Superior temporal gyrus (tissue), 1 donor: Measurements from ENCODE around the gene NCCRP1.

ENCODE experiments used
- DNase-seq: peaks from one replicate; pipeline ENCODE4 v3.0.0-alpha.2; 2016; ENCODE audit errors: extremely low spot score

The NCCRP1 gene, protein sequence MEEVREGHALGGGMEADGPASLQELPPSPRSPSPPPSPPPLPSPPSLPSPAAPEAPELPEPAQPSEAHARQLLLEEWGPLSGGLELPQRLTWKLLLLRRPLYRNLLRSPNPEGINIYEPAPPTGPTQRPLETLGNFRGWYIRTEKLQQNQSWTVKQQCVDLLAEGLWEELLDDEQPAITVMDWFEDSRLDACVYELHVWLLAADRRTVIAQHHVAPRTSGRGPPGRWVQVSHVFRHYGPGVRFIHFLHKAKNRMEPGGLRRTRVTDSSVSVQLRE

DNA sequence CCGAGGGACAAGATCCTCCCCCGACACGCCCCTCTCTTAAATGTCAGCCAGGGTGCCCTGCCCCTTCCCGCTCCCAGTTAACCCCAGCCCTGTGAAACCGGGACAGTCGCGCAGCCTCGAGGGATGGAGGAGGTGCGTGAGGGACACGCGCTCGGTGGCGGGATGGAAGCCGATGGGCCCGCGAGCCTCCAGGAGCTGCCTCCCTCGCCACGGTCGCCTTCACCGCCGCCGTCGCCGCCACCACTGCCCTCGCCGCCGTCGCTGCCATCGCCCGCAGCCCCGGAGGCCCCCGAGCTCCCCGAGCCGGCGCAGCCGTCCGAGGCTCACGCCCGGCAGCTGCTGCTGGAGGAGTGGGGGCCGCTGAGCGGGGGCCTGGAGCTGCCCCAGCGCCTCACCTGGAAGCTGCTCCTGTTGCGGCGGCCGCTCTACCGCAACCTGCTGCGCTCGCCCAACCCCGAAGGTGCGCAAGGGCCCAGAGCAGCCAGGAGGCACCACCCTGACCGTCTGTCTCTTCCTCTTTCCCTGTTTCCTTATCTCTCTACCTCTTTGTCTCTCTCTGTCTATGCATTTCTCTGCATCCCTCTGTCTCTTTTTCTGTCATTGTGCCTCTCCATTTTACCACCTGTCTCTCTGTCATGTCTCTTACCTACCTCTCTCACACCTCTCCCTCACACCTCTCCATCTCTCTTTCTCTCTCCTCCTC, at the start of gene NCCRP1:
TSS of gene NCCRP1 (plus strand) at position 105 of the 703 bp plus-strand sequence. CDS start at position 124, 19 bp downstream.
- DNase-seq, result no peak

DNA sequence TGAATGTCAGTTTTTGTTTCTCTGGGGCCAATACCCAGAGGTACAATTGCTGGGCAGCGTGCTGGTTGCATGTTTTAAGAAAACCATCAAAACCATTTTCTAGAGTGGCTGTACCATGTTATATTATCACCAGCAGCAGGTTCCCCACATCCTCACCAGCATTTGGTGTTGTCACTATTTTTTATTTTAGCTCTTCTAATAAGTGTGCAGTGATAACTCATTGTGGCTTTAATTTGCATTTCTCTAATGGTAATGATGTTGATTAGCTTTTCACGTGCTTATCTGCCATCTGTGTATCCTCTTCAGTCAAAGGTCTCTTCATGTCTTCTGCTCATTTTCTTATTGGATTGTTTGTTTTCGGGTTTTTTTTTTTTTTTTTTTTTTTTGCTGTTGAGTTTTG, 49.3 kb upstream of the NCCRP1 start:
- no peak for DNase-seq

DNA sequence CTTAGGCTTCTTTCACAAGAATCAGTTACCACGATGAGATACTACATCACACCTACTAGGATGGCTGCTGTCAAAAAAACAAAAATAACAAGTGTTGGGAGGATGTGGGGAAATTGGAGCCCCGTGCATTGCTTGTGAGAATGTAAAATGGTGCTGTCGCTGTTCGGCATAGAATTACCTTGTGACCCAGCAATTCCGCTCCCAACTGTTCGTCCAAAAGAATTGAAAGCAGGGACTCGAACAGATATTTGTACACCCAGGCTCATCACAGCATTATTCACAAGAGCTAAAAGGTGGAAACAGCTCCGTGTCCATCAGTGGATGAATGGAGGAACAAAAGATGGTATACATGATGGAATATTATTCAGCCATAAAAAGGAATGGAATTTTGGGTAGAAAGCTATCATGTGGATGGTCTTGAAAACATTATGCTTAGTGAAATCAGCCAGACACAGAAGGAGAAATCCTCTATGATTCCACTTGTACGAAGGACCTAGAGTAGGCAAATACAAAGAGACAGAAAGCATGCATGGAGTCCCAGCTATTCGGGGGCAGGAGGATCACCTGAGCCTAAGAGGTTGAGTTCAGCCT, 47.7 kb upstream of the NCCRP1 start:
- DNase-seq, result no peak

DNA sequence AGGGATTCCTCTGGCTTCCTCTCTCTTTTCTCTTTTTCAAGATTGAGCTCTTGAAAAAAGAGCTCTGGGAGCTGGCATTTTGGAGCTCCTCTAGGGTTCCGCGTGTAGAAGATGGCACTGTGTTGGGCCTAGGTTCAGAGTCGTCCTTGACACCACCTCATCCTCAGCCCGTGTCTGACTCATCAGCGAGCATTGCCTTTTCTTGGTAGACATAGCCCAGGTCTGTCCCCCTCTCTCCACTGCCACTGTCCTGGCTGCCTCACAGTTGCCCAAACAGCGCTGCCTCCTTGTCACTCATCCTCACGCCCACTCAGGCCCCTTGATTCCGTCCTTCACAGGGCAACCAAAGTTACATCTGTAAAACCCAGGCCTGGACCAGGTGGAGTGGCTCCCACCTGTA, 46.5 kb upstream of the NCCRP1 start:
- DNase-seq, result no peak

DNA sequence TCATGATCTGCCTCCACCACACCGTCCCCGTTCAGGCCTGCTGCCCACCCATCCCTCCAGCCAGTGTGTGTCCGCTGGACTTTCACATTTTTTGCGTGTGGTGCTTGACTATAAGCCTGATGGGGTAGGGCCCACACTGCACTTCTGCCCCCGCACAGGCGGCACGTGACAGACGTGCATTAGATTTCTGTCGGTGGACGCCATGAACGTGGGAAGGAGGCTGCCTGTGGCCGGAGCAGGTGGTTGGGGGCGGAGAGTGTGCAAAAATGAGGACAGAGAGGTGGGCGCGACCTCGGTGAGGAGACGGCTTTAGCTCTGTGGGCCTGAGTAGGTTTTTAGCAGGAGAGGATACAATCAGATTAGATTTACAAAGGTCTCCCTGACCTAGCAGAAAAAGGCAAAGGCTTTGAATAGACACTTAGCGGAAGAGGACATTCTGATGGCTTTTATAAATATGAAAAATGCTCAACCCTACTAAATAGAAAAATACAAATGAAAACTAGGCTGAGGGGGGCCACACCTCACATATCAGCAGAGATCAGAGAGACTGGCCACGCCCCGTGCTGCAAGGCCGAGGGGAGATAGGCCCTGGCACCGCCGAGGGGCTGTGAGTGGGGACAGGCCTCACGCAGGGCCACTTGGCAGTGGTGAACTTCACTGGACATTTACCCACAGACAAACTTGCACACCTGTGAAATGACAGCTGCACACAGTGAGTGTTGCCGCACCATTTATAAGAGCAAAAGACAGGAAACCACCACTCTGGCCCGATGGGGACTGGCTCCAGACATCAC, 45.8 kb upstream of the NCCRP1 start:
- no peak for DNase-seq

DNA sequence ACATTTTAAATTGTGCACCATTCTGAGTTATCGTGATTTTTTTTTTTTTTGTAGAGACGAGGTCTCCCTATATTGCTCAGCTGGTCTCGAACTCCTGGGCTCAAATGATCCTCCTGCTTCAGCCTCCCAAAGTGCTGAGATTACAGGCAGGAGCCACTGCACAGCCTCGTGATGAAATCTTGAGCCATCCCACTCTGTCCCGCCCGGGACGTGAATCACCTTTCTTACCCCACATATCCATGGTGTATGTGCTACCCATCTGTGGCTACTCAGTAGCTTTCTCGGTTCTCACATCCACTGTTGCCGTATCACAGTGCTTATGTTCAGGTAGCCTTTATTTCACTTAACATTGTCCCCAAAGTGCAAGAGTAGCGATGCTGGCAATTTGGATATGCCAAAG, 44.7 kb upstream of the NCCRP1 start:
- no peak for DNase-seq

DNA sequence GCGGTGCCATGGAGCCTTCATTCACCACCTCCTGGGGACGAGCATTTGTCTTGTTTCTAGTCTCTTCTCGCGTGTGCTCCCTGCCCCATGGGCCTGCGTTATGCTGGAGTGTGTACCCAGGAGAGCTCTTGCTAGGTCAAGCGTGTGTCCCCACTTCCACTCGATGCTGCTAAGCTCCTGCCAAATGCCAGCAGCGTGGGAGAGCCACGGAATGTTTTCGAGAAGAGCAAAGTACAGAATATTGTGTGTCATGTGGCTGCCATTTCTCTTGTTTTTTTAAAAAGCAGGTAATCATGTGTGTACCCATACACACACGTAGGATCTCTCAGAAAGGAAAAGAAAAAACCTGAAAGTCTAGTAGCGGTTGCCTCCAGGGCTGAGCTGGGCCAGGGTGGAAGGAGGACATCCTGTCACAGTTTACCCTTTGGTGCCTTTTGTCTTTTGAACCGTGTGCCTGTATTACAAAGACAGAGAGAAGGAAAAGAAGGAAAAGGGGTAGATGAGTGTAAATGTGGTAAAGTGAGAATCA, 42.6 kb upstream of the NCCRP1 start:
- DNase-seq, result no peak

DNA sequence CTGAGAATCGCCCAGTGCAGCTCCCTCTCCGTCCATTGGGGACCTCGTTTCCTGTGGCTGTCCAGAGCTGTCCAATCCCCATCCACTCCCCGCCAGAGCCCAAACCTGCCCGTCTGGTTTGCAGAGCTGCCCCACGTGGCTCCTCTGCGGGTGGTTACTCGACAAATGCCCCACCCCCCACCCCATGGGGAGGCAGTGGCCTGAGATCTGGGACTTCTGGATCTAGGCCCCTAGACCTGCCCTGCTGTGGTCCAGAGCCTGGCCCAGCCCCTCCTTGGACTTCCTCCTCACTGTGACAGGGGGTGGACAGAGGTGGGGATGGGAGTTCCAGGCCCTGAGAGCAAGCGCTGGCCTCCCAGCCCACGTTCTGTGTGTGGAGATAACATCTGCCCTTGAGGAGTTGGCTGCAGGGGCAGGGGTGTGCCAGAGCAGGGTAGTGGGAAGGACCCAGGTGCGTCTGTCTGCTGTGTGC, 42.1 kb upstream of the NCCRP1 start:
- no peak for DNase-seq

DNA sequence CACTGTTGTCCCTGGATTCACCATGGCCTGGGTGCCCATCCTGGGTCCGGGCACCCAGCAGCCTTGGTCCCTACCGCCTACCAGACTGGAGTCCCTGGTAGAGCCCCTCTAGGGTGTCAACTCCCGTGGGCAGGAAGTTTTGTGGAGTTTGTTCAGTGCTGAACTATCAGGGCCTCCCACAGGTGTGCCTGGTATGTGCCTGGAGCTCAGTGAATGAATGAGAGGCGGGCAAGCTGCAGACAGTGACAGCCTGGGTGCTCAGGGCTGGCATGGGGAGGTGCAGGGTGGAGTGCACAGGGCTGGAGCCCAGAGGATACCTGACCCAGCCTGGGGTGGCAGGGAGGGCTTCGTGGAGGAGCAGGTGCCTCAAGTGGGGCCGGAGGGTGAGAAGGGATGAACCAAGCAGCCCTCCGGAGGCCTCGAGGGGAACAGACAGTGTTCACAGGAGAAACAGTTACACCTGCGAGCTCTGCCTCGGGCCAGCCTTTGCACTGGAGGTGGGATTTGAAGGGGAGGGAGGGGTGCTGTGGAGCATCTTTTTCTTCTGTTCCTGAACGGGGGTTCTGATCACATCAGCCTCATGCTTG, 41.6 kb upstream of the NCCRP1 start:
- DNase-seq, result no peak

DNA sequence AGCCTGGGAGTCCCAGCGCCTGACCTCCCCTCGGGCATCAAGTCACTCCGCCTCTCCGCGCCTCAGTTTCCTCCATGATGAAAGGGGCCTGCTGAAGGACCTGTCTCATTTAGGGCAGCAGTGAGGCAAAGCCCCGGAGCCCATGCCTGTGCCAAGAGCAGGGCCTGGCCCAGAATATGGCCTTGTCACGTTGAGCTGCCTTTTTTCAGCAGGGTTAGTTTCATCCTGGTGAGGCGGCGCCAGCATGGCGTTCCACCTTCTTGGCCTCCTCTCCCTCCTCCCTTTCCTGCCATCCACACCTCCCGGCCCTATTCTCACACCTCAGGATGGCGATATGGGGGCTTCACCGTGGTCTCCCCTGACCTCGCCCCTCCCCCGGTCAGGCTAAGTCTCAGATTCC, 41.0 kb upstream of the NCCRP1 start:
- DNase-seq, result no peak

DNA sequence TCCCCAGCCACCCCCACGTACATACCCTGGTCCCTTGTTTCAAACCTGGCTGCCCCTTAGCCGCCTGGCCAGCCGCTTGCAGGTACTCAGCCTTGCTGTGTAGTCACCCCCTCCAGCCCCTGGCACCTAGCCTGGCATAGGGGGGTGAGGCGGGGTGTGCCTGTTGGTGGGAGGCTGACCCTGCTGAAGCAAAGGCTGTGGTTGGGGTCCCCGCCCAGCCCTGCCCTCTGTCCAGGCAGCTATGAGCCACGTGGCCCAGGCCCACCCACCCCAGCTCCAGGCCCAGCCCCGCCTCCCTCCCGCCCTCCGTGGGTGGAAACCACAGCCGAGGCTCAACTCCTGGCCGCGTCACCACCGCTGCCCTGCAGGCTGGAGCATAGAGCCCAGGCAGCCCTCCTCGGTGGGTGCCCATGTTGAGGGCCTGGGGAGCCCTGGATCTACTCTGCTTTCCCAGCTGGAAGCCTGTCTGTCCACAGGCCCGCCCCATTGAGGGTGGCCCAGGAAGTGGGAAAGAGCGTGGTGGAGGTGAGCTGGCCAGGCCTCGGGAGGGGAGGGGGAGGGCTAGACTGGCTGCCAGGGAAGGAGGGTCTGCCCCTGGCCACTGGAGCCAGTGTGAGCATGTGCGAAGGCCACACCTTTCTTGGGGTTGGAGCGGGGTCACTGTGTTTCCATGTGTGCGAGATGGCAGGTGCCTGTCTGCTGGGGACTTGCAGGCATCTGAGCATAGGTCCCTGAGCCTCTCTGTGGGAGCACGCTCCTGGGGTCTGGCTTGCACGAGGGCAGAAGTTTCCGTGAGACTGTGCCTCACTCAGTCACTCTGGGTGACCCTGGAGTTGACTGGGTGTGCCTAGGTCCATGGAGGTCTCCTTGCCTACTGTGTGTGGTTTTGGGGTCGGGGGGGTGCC, 40.2 kb upstream of the NCCRP1 start:
- DNase-seq, result no peak

DNA sequence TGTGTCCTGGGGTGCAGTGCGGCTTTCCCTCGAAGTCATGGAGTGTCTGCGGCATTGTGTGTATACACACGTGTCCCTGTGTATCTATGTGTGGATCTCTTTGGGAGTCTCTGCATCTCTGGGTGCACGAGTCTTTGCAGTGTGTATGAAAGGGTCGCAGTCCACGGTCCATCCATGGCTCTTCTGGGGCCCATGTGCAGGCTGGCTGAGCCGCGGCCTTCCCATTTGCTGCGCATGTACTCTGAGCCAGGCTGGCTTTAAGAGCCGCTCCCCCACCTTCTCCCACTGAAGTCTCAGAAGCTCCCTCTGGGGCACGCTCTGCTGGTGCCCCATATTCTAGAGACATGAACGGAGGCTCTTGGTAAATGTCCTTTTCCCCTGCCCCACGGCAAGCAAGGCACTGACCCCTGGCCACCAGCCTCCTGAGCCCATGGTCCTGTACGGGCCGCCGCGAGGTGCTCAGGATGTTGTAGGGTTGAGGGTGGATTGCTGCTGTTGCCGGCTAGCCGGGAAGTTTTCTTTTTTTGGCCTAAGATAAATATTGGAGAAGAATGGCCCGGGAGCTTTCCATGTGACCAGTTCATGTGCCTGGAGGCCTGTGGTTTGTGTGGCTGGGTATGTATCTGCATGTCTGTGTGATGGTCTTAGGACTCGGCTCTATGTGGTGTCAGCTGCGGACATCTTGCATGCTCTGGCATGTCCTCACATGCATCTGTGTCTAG, 39.3 kb upstream of the NCCRP1 start:
- DNase-seq, result no peak

DNA sequence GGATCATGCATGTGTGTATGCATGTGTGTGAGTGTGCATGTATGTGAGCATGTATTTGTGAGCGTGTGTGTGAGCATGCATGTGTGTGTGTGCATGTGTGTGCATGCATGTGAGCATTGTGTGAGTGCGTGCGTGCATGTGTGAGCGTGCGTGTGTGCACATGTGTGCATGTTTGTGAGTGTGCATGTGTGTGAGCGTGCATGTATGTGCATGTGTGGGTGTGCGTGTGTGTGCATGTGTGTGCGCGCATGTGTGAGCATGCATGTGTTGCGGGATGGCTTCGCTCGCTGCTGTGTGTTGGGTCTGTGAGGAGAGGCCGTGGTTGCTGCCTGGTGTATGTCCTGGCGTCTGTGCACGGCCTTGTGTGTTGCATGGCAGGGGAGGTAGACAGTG, 38.8 kb upstream of the NCCRP1 start:
- no peak for DNase-seq

DNA sequence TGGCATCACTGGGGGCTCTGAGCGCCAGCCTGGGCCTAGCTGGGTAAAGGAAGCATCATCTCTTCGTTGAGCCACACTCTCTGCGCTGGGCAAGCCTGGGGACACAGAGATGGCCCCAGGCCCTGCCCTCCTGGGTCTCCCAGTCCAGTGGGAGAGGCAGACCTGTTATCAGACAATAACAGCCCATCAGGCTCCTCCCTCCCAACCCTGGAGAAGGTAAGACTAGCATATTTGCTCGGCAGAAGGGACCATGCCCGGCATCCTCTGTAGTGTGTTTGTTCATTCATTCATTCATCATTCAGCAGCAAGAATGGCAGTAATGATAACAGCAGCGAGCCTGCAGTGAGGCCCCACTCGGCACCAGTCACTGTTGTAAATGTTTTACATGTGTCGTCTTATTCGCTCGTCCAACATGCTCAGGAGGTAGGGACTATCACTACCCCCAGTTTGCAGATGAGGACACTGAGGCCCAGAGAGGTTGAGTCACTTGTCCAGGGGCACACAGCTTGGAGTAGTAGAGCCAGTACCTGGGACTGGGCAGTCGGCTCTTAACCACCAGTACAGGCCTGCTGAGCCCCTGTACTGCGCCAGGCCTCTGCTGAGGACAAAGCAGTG, 38.0 kb upstream of the NCCRP1 start:
- DNase-seq, result no peak

DNA sequence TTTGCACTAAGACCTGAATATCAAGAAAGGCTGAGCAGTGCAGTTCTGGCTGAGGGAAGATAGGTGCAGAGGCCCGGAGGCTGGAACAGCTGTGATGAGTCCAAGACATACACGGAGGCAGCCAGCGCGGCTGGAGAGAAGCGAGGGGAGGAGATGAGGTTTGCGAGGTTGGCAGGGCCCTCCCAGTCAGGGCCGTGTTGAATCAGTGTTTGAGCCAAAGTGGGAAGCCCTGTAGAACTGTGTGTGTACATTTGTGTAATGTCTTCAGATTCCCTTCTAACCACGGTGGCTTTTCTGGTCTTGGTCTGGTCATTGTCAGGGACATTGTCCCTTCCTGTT, 36.3 kb upstream of the NCCRP1 start:
- DNase-seq, result no peak

DNA sequence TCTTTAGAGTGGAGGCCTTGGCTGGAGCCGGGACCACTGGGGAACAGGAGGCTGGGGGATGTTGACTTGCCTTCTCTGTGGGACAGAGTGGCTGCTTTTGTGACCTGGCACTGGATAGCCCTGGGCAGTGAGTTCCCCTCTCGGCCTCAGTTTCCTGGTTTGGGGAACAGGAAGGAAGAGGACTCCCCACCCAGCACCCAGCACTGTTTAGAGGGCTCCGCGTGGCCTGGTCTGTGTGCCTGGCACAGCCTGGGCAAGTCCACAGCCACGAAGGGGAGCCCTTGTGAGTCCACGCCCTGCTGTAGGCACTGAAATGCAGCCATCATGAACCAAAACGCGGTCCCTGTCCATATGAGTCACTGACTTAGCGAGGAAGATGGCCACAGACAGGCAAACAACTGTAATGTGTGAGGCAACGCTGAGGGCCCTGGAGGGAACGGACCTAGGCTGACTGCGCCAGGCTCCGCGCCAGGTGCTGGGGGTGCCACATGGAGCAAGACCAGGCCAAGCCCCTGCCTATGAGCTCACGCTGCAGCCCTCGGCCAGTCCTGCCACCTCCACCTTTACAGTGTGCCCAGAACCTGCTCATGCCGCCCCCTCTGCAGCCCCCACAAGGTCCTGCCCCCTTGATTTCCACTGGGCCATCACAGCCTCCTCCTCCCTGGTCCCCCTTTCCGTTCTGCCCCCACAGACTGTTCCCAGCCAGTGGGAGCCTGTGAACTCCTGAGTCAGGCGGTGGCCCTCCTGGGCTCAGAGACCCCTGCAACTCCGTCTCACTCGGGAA, 35.7 kb upstream of the NCCRP1 start:
- no peak for DNase-seq

DNA sequence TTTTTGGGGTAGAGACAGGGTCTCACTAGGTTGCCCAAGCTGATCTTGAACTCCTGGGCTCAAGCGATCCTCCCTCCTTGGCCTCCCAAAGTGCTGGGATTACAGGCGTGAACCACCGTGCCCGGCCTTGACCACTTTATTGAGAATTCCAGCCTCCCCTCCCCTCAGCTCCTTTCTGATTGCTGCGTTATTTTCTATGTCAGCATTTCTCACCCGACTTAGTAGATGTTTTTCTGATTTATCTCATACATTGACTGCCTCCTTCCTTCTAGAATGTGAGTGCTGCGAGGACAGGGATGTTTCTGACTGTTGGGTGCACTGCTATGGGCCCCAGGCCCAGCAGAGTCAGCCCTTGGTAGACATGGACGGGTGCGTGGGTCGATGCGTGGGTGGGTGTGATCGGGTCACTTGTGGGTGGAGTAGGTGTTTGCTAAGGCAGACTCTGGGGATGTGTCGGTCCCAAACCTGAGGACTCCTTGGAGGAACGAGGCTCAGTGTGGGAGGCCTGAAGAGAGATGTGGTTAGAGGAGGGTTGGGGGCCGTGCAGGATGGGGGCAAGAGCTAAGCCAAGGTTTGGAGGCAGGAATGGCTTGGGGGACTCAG, 34.2 kb upstream of the NCCRP1 start:
- DNase-seq, result no peak

DNA sequence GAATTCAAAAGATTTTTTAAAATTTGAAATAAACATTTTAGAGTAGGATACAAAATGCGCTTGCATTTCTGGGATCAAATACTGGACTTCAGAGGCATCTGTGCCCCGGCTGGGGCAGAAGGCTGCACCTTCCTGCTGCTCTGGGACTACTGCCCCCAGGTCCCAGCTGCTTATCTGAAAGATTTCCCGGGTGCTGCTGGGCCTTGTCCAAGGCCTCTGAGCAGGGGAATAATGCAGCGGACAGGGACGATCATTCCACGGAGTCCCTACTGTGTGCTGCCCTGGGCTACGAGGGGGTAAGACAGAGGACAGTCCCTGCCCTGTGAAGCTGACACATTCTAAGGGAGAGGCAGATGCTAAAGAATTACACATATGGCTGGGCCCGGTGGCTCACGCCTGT, 33.1 kb upstream of the NCCRP1 start:
- DNase-seq, result no peak
